ENCODE data around the gene GABPA.

GABPA gene

DNA sequence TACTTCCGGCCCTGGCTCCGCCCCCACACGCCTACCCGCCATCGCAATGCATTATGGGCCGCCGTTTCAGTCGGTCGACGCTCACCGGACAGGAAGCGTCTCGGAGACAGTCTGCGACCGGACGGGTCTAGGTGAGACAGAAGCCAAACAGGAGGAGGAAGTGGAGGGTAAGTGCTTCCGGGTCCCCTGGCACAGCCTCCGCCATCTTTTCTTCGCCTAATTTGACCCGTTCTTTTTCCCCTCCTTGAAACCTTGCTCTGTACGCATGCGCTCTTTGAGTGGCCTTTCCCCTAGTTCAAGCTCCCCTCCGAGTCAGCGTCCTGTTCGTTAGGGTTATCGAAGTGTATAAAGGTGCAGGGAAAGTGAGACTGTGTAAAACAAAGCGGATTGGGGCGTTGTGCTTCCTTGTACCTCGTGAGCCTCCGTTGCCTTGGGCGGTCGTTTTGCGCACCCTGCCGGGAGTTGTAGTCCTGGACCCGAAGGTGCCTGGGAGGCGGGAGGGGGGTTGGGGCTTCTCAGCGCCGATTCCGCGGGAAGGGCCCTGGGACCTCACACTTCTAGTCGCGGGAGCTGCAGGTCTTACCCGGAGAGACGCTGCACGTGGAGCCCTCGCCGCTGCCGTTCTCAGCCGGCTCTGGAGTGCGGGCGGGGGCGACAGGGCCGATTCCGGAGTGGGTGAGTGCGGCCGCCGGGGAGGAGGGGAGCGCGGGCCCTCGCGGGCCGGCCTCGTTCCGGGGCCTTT is at the start of gene GABPA, which contains the start of gene ATP5PF (continued):
- TF ChIP-seq PRDM2 (tag by site-specific recombination; IDR thresholded peaks at IDR 0.05; ENCODE audit: borderline replicate concordance) (no peak), ZNF501 (tag by site-specific recombination; IDR thresholded peaks at IDR 0.05) (peak; percentile 68), ZNF510 (tag by site-specific recombination; IDR thresholded peaks at IDR 0.05; ENCODE audit: insufficient replicate concordance) (no peak), ZNF184 (tag by site-specific recombination; IDR thresholded peaks at IDR 0.05) (no peak), ZNF530 (tag by site-specific recombination; IDR thresholded peaks at IDR 0.05; ENCODE audit: low read depth) (no peak), ZNF596 (tag by site-specific recombination; IDR thresholded peaks at IDR 0.05) (no peak), ZSCAN23 (tag by site-specific recombination; IDR thresholded peaks at IDR 0.05) (no peak), IKZF3 (tag by site-specific recombination; IDR thresholded peaks at IDR 0.05) (no peak), ZNF394 (tag by site-specific recombination; IDR thresholded peaks at IDR 0.05; ENCODE audit: borderline replicate concordance) (peak; percentile 70; the same call in 1 of the 2 replicates), ZNF785 (tag by site-specific recombination; IDR thresholded peaks at IDR 0.05) (no peak), GFI1B (tag by site-specific recombination; IDR thresholded peaks at IDR 0.05) (no peak), SCRT1 (tag by site-specific recombination; IDR thresholded peaks at IDR 0.05; ENCODE audit: borderline replicate concordance) (no peak), ZNF561 (tag by site-specific recombination; IDR thresholded peaks at IDR 0.05; ENCODE audit: borderline replicate concordance) (peak; percentile 94), TRIM28 (IDR thresholded peaks at IDR 0.05; ENCODE audit: borderline replicate concordance, low read length) (peak; percentile 84; the same call in 1 of the 2 replicates), ZNF24 (tag by site-specific recombination; IDR thresholded peaks at IDR 0.05) (no peak), ZNF629 (tag by site-specific recombination; IDR thresholded peaks at IDR 0.05) (peak; percentile 59)

- Histone ChIP-seq H3K36me3 (ENCODE audit: control insufficient read depth in 2 of 2, insufficient read depth in 1 of 2, low read length in 2 of 2) (no peaks in the 10 kb centered on the region), H3K4me3 (ENCODE audit: low read depth, low read length) (no peak overlapping the region), H3K9me3 (ENCODE audit: control insufficient read depth, insufficient read depth, low read depth, low read length) (no peaks in the 10 kb centered on the region), H3K4me1 (ENCODE audit: control insufficient read depth, insufficient read depth, low read length) (no peaks in the 10 kb centered on the region), H3K27ac (ENCODE audit: extremely low read depth, low read depth, low read length) (no peak overlapping the region)
- ChIA-PET POLR2A (no interaction called here), CTCF (interaction anchor here (0.6 to 0.8 kb wide), 2 partner anchors 80 to 1317 kb away, joined by 3 to 4 read pairs; no protein-coding TSS in a partner anchor)
- TF ChIP-seq ZNF449 (tag by site-specific recombination; IDR thresholded peaks at IDR 0.05) = no peak
- TF ChIP-seq ZNF473 (tag by site-specific recombination; IDR thresholded peaks at IDR 0.05) = no peak
- TF ChIP-seq, protein P1, sequence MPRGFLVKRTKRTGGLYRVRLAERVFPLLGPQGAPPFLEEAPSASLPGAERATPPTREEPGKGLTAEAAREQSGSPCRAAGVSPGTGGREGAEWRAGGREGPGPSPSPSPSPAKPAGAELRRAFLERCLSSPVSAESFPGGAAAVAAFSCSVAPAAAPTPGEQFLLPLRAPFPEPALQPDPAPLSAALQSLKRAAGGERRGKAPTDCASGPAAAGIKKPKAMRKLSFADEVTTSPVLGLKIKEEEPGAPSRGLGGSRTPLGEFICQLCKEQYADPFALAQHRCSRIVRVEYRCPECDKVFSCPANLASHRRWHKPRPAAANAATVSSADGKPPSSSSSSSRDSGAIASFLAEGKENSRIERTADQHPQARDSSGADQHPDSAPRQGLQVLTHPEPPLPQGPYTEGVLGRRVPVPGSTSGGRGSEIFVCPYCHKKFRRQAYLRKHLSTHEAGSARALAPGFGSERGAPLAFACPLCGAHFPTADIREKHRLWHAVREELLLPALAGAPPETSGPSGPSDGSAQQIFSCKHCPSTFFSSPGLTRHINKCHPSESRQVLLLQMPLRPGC (tag by site-specific recombination; IDR thresholded peaks at IDR 0.05) = no peak
- TF ChIP-seq ZBTB1 (tag by site-specific recombination; IDR thresholded peaks at IDR 0.05) = no peak
- no peak for TF ChIP-seq ZNF335 (tag by site-specific recombination; conservative IDR thresholded peaks at IDR 0.05)
- no peak for TF ChIP-seq GLIS2 (tag by site-specific recombination; IDR thresholded peaks at IDR 0.05)
- no peak for TF ChIP-seq ZNF10 (tag by site-specific recombination; IDR thresholded peaks at IDR 0.05)
- TF ChIP-seq, protein P2, sequence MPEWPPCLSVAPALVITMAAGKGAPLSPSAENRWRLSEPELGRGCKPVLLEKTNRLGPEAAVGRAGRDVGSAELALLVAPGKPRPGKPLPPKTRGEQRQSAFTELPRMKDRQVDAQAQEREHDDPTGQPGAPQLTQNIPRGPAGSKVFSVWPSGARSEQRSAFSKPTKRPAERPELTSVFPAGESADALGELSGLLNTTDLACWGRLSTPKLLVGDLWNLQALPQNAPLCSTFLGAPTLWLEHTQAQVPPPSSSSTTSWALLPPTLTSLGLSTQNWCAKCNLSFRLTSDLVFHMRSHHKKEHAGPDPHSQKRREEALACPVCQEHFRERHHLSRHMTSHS (tag by site-specific recombination; IDR thresholded peaks at IDR 0.05) = no peak
- no peak for TF ChIP-seq TCF7L2 (IDR thresholded peaks at IDR 0.05; ENCODE audit: borderline replicate concordance, low read depth, low read length)
- TF ChIP-seq IKZF3 (tag by site-specific recombination; IDR thresholded peaks at IDR 0.05) = no peak
- no peak for TF ChIP-seq ZBTB48 (tag by site-specific recombination; IDR thresholded peaks at IDR 0.05)
- TF ChIP-seq SP3 (tag by site-specific recombination; IDR thresholded peaks at IDR 0.05) = no peak
- TF ChIP-seq ZBTB21 (tag by site-specific recombination; IDR thresholded peaks at IDR 0.05) = no peak
- no peak for TF ChIP-seq ZBTB7A (tag by site-specific recombination; IDR thresholded peaks at IDR 0.05; ENCODE audit: low read depth)
These were observed 47.0 kb upstream of the GABPA start for GRCh38 chr21:25687787-25688186.

Data from HEK293 (cell line).